Endometrial microvascular endothelial cells (primary cell): ENCODE measurements around the gene ATP5PD. TPM values are rescaled to one million over a fixed set of nuclear protein-coding genes. Genes with fewer than 3 reads are reported as not detected.
"Not testable (repeated sequence)": the region's sequence is repeated elsewhere in the genome, so short reads cannot be mapped to it uniquely, and the experiment has no call there.

Source experiments
- in situ Hi-C: cut with HindIII; loops from 2 replicates; pipeline ENCODE4 v1.10.0; 2017; ENCODE audit warnings: low sequenced_read_pairs, low pct_unique_long_range_greater_than_20kb; ENCODE audit errors: inconsistent ontology term
- total RNA-seq: library from RNA; depleted of rRNA; stranded (reverse); fragments of >200 nt; gene quantifications from one replicate; pipeline ENCODE4 v1.2.3, GENCODE V29; 2015; ENCODE audit errors: inconsistent ontology term

ATP5PD gene
- total RNA-seq, 1 donor from 2014 or later, result 296 TPM

GRCh38 chr17:75033346-75034235, 13.2 kb downstream of the ATP5PD start:
- in situ Hi-C loops, result no loop called here

DNA sequence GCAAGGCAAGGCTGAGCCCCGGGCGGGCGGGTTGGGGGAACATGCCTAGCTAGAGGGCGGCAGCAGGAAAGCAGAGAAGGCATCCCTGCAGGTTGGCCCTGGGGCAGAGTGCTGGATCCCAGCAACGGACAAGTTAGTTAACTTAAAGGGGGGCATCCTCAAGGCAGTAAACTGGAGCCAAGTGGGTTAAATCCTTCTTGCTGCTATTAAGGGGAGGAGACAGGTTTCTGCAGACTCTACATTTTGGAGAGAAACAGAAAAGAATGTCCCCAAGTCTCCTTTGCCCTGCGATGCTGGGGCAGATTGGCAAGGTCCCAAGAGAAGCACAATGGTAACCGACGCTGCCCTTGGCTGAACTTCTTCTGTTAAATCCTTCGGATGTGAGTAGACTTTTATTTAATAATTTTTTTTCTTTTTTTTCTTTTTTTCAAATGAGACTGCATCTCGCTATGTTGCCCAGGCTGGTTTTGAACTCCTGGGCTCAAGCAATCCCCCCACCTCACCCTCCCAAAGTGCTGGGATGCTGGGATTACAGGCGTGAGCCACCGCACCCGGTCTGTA, 14.0 kb downstream of the ATP5PD start:
- in situ Hi-C loops, result no loop called here

DNA sequence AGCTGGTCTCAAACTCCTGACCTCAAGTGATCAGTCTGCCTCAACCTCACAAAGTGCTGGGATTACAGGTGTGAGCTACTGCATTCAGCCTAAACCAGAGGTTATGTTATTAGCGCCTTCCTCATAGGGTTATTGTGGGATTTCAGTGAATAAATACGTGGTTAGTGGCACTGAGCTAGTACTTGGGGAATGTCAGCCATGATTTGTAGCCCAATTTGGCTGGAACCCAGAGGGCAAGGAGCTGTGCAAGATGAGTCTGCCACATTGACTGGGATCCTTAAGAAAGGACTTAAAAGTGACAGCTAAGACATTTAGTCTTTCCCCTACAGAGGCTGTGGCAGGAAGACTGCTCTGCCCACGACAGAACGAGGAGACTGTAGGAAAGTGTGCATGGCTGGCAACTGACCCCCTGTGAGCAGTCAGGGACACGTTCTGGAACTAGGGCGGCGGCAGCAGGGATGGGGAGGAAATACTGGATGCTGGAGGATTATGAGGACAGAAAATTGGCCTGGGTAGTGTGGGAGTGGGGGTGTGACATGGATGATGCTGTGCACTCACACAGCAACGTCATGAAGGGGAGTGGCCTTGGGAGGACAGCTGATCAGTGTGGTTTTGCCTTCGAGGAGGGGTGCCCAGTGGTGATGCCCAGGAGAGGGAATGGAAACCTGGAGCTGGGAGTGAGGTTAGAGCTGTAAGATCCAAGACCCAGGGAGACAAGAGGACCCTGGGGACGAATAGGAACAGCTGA, 14.6 kb downstream of the ATP5PD start:
- in situ Hi-C loops, result no loop called here

- in situ Hi-C loops, result no loop called here
Observed at GRCh38 chr17:75030161-75030560, 16.6 kb downstream of the ATP5PD start.

- in situ Hi-C loops, result not testable (repeated sequence)
Observed at GRCh38 chr17:75026650-75027049, 20.1 kb downstream of the ATP5PD start.

- in situ Hi-C loops, result not testable (repeated sequence)
Observed at GRCh38 chr17:75025398-75025734, 21.4 kb downstream of the ATP5PD start.

- in situ Hi-C loops, result no loop called here
Observed at GRCh38 chr17:75024686-75025397, 21.9 kb downstream of the ATP5PD start.

- in situ Hi-C loops, result no loop called here
Observed at GRCh38 chr17:75020331-75021110, 26.2 kb downstream of the ATP5PD start.

GRCh38 chr17:75019710-75020109, 27.1 kb downstream of the ATP5PD start:
- in situ Hi-C loops, result no loop called here

- in situ Hi-C loops, result no loop called here
Observed at GRCh38 chr17:75019146-75019545, 27.6 kb downstream of the ATP5PD start.

- in situ Hi-C loops, result no loop called here
Observed at GRCh38 chr17:75013092-75013559, 33.6 kb downstream of the ATP5PD start.

- in situ Hi-C loops, result no loop called here
Observed at GRCh38 chr17:75012346-75013091, 34.2 kb downstream of the ATP5PD start, which contains the start of gene MRPL58. MRPL58 (plus strand) TSS chr17:75012670; CDS start chr17:75012687, 17 bp downstream.

DNA sequence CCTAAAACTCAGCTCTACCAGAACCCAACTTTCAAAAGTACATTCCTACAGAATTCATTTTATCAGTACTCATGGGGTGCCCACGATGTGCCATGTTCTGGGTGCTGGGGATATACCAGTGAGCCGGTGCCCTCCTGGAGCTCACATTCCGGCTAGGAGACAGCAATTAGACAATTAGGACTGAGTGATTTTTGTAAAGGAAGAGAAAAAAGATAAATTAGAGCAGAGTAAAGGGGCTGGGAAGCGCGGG, 34.7 kb downstream of the ATP5PD start:
- in situ Hi-C loops, result no loop called here

GRCh38 chr17:75011401-75012095, 35.2 kb downstream of the ATP5PD start:
- in situ Hi-C loops, result no loop called here

- in situ Hi-C loops, result no loop called here
Observed at GRCh38 chr17:75010683-75011400, 35.9 kb downstream of the ATP5PD start.

DNA sequence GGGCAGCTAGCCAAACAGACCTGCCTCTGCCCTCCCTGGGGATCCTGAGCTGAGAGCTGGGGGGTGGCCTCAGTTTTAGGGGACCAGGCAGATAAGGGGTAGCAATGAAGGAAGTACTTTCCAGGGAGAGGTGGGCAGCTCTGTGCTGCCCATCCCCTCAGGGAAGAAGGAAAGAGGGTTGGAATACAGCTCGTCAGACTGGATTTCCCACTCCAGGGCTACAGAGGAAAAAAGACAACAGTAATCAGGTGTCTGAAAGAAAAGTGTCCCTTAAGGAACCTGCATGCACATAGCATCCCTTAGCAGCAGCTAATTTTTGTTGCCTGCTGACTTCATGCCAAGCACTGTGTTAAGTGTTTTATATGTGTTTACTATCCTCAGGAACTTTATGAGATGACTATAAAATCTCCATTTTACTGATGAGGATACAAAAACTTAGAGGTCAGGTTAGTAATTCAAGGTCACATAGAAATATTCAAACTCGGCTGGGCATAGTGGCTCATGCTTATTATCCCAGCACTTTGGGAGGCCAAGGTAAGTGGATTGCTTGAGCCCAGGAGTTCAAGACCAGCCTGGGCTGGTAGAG, 37.5 kb downstream of the ATP5PD start:
- in situ Hi-C loops, result no loop called here
